Measurements from ENCODE around the gene TMEM183A.

- TF ChIP-seq CTCF (IDR thresholded peaks at IDR 0.05; ENCODE audit: borderline replicate concordance, extremely low read depth, low read length, poor library complexity, severe bottlenecking) (no peak), EZH2 (IDR thresholded peaks at IDR 0.05; ENCODE audit: borderline replicate concordance, low read depth, low read length, severe bottlenecking) (no peak)
Observed at GRCh38 chr1:203006948-203007871, at the start of gene TMEM183A.
